Brain pericyte (primary cell): ENCODE data around the gene ARHGEF6.
"Not testable (repeated sequence)": the region's sequence is repeated elsewhere in the genome, so short reads cannot be mapped to it uniquely, and the experiment has no call there.

ENCODE experiments used
- DNase-seq: peaks from one replicate; pipeline ENCODE4 v3.0.0-alpha.2; 2012; ENCODE audit warnings: low read depth, low spot score

Gene ARHGEF6

GRCh38 chrX:136780763-136781162, at the start of gene ARHGEF6:
ARHGEF6 (minus strand) TSS chrX:136780932; CDS start chrX:136780882, 50 bp downstream.
- no peak for DNase-seq

- no peak for DNase-seq
Measured at GRCh38 chrX:136829413-136829812, 48.7 kb upstream of the ARHGEF6 start.

GRCh38 chrX:136828830-136829229, 48.1 kb upstream of the ARHGEF6 start:
- DNase-seq: no peak

GRCh38 chrX:136827026-136827425, 46.3 kb upstream of the ARHGEF6 start:
- no peak for DNase-seq

GRCh38 chrX:136825771-136826170, 45.0 kb upstream of the ARHGEF6 start:
- DNase-seq: no peak

- DNase-seq: no peak
Measured at GRCh38 chrX:136823175-136823574, 42.4 kb upstream of the ARHGEF6 start.

GRCh38 chrX:136822337-136823095, 41.8 kb upstream of the ARHGEF6 start:
- no peak for DNase-seq

GRCh38 chrX:136819756-136820155, 39.0 kb upstream of the ARHGEF6 start:
- DNase-seq: not testable (repeated sequence)

GRCh38 chrX:136819031-136819703, 38.4 kb upstream of the ARHGEF6 start:
- DNase-seq: no peak

- DNase-seq: no peak
Measured at GRCh38 chrX:136816975-136817374, 36.2 kb upstream of the ARHGEF6 start.

GRCh38 chrX:136814847-136815750, 34.4 kb upstream of the ARHGEF6 start:
- DNase-seq: no peak

GRCh38 chrX:136812286-136812685, 31.6 kb upstream of the ARHGEF6 start:
- no peak for DNase-seq

- DNase-seq: no peak
Measured at GRCh38 chrX:136810493-136810892, 29.8 kb upstream of the ARHGEF6 start.

- DNase-seq: no peak
Measured at GRCh38 chrX:136806891-136807410, 26.2 kb upstream of the ARHGEF6 start.

GRCh38 chrX:136802515-136802914, 21.8 kb upstream of the ARHGEF6 start:
- DNase-seq: no peak

GRCh38 chrX:136797787-136798186, 17.1 kb upstream of the ARHGEF6 start:
- DNase-seq: no peak

GRCh38 chrX:136795132-136795531, 14.4 kb upstream of the ARHGEF6 start:
- DNase-seq: not testable (repeated sequence)

- DNase-seq: not testable (repeated sequence)
Measured at GRCh38 chrX:136794660-136795059, 13.9 kb upstream of the ARHGEF6 start.

GRCh38 chrX:136794080-136794479, 13.3 kb upstream of the ARHGEF6 start:
- no peak for DNase-seq

GRCh38 chrX:136789856-136790255, 9.1 kb upstream of the ARHGEF6 start:
- no peak for DNase-seq

- DNase-seq: no peak
Measured at GRCh38 chrX:136784231-136784630, 3.5 kb upstream of the ARHGEF6 start.

- DNase-seq: no peak
Measured at GRCh38 chrX:136783159-136783558, 2.4 kb upstream of the ARHGEF6 start.
